GM10248 (cell line): ENCODE data around the gene PTPRN2.

Experiments used
- CTCF ChIA-PET: fragments of 300-600 bp; sonication (Branson Sonifier 250); formaldehyde crosslinking; extraction: SDS; loops from one replicate; lab custom pipeline; 2021; ENCODE audit warnings: antibody characterized with exemption; lab: Yijun Ruan, JAX
- POLR2A ChIA-PET: fragments of 350-650 bp; sonication (Branson Sonifier 250); formaldehyde crosslinking; extraction: SDS; loops from one replicate; lab custom pipeline; 2020; ENCODE audit warnings: antibody characterized with exemption; lab: Yijun Ruan, JAX
- DNase-seq: peaks from one replicate; pipeline ENCODE4 v3.0.0; 2012; ENCODE audit errors: extremely low spot score
- TF ChIP-seq, protein P1 (sequence below): IDR thresholded peaks from 2 replicates; pipeline ENCODE4 v1.5.1; 2012; ENCODE audit warnings: mild to moderate bottlenecking, low read depth; ENCODE audit errors: extremely low read depth, missing control alignments, control extremely low read depth

The PTPRN2 gene

DNA sequence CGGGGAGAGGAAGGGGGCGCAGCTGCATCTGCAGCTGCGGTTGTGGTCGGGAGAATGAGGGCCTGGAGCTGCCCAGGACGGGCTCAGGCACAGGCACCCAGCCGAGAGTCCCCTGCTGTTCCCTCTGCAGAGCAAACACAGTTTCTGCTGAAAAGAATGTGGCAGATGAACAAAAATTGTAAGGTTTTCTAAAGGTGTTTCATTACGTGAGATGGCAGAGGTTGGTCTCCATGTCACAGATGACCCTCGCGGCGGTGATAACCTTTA lies 794.6 kb downstream of the PTPRN2 start:
- DNase-seq = no peak
- TF ChIP-seq, protein P1, sequence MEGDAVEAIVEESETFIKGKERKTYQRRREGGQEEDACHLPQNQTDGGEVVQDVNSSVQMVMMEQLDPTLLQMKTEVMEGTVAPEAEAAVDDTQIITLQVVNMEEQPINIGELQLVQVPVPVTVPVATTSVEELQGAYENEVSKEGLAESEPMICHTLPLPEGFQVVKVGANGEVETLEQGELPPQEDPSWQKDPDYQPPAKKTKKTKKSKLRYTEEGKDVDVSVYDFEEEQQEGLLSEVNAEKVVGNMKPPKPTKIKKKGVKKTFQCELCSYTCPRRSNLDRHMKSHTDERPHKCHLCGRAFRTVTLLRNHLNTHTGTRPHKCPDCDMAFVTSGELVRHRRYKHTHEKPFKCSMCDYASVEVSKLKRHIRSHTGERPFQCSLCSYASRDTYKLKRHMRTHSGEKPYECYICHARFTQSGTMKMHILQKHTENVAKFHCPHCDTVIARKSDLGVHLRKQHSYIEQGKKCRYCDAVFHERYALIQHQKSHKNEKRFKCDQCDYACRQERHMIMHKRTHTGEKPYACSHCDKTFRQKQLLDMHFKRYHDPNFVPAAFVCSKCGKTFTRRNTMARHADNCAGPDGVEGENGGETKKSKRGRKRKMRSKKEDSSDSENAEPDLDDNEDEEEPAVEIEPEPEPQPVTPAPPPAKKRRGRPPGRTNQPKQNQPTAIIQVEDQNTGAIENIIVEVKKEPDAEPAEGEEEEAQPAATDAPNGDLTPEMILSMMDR = no peak
- ChIA-PET CTCF (no interaction called here), POLR2A (no interaction called here)

DNA sequence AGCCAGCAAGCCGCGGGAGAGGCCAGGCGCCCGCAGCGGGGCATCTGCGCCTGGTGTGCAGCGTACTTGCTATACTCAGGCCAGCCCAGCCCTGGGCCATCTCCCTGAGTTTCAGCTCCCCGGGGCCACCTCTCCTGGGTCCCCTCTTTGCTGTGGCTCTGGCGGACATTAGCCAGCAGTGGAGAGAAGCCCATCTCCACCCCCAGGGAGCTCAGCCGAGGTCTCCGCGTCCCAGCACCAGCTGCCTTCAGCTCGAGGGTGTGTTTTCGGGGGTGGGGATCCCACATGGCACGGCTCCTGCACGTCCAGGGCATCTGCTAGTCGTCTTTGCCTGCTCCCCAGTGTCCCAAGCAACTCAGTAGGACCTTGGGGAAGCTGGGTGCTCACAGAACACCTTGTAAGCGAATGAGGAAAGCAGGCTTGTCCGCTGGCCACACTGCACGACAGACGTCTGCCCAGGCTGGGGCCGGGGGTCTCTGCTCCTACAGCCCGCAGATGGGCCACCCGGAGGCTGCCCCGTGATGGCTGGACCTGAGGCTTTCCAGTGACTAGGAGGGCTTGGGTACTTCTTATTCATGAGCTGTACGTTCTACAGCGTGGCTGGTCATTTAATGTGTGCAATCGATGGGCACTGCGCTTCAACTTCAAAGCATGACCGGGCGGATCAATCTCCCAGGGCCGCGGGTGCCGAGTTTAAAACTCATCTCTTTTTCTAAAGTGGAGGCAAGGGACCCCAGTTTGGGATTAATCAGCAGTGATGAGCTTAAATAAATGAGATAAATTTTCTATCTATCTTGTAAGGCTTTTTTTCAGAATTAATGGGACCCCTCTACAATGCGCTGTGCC lies 795.2 kb downstream of the PTPRN2 start:
- DNase-seq = no peak
- TF ChIP-seq, protein P1 = no peak
- POLR2A ChIA-PET = no interaction called here
- CTCF ChIA-PET = no interaction called here

DNA sequence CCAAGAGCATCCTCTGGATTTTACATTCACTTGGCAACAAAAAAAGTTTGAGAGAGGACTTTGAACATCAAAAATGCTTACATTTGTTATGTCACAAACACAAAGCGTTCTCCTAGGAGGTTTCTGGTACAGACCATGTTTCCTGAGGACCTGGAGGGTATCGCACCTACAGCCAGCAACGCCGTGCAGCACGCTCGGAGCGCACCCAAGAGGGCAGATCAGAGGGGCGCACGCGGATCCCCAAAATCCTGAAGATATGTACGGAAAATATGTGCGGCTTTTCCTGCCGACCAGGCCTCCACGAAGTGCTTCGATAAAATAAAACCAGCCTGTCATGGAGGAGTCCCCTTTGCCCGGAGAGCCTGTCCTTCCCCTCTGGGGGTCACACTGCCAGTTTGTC lies 796.0 kb downstream of the PTPRN2 start:
- CTCF ChIA-PET = no interaction called here
- TF ChIP-seq, protein P1 = no peak
- DNase-seq = no peak
- POLR2A ChIA-PET = no interaction called here

DNA sequence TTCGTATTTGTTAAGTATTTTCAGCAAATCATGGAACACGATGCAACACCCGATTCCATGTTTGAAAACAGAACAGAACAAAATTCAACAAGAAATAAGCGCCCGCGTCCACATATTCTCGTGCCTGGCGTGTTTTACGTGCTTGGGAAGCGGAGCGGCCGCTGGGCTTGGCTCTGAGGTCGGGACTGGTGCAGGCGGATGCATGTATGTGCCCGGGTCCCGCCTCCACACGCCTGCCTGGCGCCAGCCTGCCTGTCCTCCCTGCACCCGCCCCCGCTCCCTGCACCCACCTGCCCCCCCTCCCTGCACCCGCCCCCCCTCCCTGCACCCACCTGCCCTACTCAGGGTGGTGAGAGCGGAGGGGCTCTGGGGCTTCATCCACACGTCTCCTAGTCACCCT lies 796.4 kb downstream of the PTPRN2 start:
- TF ChIP-seq, protein P1 = no peak
- ChIA-PET CTCF (no interaction called here), POLR2A (no interaction called here)
- DNase-seq = no peak

DNA sequence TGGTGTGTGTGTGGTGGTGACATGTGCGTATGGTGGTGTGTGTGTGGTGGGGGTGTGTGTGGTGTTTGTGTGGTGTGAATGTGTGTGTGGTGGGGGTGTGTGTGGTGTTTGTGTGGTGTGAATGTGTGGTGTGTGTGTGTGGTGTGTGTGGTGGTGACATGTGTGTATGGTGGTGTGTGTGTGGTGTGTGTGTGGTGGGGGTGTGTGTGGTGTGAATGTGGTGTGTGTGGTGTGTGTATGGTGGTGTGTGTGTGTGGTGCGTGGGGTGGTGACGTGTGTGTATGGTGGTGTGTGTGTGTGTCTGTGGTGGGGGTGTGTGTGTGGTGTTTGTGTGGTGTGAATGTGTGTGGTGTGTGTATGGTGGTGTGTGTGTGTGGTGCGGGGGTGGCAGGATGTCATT lies 797.7 kb downstream of the PTPRN2 start:
- TF ChIP-seq, protein P1 = no peak
- POLR2A ChIA-PET = no interaction called here
- DNase-seq = no peak
- CTCF ChIA-PET = no interaction called here

DNA sequence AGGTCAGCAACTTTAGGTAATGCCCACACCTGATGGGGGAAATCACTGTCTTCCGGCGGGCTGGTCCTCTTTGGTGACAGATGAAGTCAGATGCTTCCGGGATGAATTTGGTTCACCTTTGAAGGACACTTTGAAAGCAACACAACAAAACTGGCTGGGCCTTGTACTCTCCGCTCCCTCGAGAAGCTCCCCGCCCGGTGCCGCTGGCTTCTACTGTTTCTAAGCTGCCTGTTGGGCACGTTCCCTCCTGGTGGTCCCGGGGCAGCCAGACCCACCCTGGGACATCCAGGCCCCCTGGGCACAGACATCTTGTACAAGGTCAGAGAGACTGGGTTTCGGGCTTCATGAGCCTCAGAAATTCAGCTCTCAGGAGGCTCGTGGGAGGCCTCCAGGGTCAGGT lies 798.5 kb downstream of the PTPRN2 start:
- no peak for DNase-seq
- CTCF ChIA-PET = interaction anchor here (1.3 kb wide), 1 partner anchor 16 kb away, joined by 5 read pairs; no protein-coding TSS in a partner anchor
- TF ChIP-seq, protein P1 = no peak
- POLR2A ChIA-PET = no interaction called here

DNA sequence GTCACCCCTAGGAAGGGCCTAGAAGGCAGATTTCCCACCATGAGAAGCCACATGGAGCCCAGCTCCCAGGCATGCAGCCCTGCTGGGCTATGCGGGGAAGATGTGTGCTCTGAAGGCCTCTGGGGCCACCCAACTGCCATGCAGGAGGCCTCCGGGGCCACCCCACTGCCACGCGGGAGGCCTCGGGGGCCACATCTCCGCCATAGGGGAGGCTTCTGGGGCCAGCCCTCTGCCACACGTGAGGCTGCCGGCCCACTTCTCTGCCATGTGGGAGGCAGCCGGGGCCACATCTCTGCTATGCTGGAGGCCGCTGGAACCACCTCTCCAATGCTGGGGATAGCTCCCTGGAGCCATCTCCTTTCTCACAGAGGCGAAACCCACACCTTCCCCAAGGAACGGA lies 799.0 kb downstream of the PTPRN2 start:
- DNase-seq = no peak
- POLR2A ChIA-PET = no interaction called here
- TF ChIP-seq, protein P1 = no peak
- CTCF ChIA-PET = interaction anchor here (0.7 to 1.3 kb wide), 2 partner anchors 10 to 15 kb away, joined by 3 to 5 read pairs; no protein-coding TSS in a partner anchor
